Inflammatory macrophage treated with lipopolysaccharide for 1 hour (primary cell): Measurements from ENCODE around the gene SETD1A.

ENCODE experiments used
- DNase-seq, 2 donors: peaks; one replicate each; pipeline ENCODE4 v3.0.0-alpha.2; 2020 to 2022

The SETD1A gene

GRCh38 chr16:30983898-30984610 lies 26.5 kb downstream of the SETD1A start:
- DNase-seq, result no peak

GRCh38 chr16:30984669-30985400 lies 27.3 kb downstream of the SETD1A start, which contains the start of gene HSD3B7:
HSD3B7 (plus strand) TSS chr16:30985207; CDS start chr16:30985659, 452 bp downstream.
- peak; percentile 67 to 97 for DNase-seq

- DNase-seq, result no peak
Measured at GRCh38 chr16:30985401-30986128, 28.0 kb downstream of the SETD1A start.

GRCh38 chr16:30986129-30986991 lies 28.8 kb downstream of the SETD1A start:
- DNase-seq, result no peak

GRCh38 chr16:30987581-30988190 lies 30.1 kb downstream of the SETD1A start:
- DNase-seq, result no peak

GRCh38 chr16:30989469-30990047 lies 32.0 kb downstream of the SETD1A start:
- no peak for DNase-seq

- no peak for DNase-seq
Measured at GRCh38 chr16:30990105-30990504, 32.6 kb downstream of the SETD1A start.

GRCh38 chr16:30991052-30991451 lies 33.5 kb downstream of the SETD1A start:
- DNase-seq, result no peak

GRCh38 chr16:30992276-30992780 lies 34.8 kb downstream of the SETD1A start:
- no peak for DNase-seq

GRCh38 chr16:30992931-30993816 lies 35.6 kb downstream of the SETD1A start:
- no peak for DNase-seq

- no peak for DNase-seq
Measured at GRCh38 chr16:30995927-30996323, 38.4 kb downstream of the SETD1A start.

GRCh38 chr16:30996324-30996984 lies 38.9 kb downstream of the SETD1A start:
- no peak for DNase-seq

GRCh38 chr16:30996985-30997724 lies 39.6 kb downstream of the SETD1A start:
- peak; percentile 80 to 91 for DNase-seq

- DNase-seq, result peak in 1 of 2 donors; percentile 34
Measured at GRCh38 chr16:30997725-30998711, 40.5 kb downstream of the SETD1A start.

- no peak for DNase-seq
Measured at GRCh38 chr16:30998852-30999761, 41.6 kb downstream of the SETD1A start.

GRCh38 chr16:31000671-31001382 lies 43.3 kb downstream of the SETD1A start:
- DNase-seq, result peak in 1 of 2 donors; percentile 38
